GM18517 (cell line): ENCODE results near the gene SPEG.

ENCODE experiments used
- ATAC-seq: cut with Tn5 transposase; IDR thresholded peaks from one replicate; pipeline ENCODE4 v1.9.1; 2021; ENCODE audit warnings: mild to moderate bottlenecking, moderate library complexity; ENCODE audit not compliant: unreplicated experiment

The SPEG gene

DNA sequence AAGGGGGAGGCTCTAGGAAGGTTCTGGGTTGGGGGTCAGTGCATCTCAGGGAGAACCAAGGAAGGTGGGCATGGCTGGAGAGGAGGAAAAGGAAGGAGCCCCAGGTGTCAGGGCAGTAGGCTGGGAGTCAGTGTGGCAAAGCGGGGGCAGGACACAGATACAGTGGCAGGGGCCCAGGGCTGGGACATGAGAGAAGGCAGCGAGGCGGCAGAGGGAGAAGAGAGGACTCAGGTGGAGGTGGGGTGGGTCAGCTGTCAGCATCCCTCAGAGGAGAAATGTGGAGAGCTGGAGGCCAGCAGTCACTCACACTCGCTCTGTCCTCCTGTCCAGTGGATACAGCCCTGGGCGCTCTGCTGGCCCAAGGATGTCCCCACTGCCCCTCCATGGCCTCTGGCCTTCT, 58.4 kb downstream of the SPEG start:
- ATAC-seq, result no peak

DNA sequence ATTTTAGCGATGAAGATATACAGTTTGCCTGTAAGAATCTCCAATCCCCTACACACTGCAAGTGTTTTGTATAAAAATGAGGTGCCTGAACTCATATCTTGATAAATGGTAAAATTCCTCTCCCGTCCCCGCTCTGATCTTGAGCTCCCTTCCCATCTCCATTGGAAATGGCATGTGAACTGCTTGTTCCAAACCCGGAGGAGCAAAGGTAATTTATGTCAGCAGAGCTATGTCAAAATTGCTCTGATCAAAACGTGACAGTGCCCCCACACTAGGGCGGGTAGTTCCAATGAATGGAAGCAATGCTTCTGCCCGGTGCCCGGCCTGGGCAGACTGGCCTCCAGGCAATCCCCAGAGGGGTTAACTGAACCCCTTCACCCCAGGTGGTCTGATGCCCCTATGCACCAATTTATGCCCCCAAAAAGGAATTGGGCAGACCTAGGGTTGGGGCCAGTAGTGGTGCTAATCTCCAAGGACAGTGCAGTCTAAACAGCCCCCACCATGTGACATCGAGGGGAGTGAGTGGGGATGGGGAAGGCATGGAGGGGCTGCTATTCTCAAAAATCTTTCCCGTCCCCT, 60.4 kb downstream of the SPEG start:
- no peak for ATAC-seq

DNA sequence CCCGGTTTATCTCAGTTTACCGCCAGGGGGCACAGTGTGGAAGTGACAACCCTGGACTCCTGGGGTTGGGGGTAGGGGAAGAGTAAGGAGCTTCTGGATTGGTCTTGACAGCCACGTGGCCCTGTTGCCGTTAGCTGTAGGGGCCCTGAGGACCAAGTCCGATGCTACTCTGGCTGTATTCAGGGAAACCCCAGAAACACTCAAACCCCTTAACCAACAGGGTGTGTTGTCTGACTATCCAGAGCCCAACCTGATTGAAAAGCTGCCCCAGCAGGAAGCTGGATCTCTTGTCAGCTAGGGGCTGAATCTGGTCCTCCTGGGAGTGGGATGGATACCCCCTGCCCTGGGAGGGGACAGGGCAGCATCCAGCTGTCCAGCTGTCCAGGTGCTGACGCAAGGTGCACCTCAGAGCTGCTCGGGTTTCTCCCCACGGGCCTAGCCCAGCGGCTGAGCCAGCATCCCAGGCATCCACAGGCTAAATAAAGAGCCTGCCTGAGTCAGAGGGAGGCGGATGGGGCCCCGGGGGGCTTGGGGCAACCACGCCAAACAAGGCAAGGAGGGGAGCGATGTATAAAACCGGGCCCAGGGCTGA, 61.0 kb downstream of the SPEG start:
- ATAC-seq, result no peak

DNA sequence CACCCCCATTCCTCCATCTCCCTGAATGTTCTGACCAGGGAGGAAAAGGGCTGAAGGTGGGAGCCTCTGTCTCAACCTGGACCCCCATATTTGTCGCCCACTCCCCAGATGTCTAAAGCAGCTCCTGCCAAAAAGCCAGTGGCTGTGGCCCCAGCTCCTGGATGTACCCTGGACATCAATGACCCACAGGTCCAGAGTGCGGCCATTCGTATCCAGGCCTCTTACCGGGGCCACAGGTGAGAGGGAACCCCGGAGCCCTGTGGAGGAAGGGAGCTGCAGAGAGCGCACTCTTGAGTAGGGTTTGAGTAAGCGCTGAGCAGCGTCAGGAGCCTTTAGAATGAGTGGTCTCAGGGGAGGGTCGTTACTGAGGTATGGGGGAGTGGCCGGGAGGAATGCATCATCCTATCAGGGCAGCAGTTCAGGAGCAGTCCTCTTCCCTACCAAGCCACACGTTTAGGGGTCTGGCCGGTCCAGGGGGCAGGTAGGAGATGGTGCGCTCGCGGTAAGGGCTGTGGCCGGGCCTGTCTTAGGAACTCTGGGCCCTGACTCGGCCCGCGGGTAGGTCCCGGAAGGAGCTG, 61.7 kb downstream of the SPEG start:
- ATAC-seq, result no peak

DNA sequence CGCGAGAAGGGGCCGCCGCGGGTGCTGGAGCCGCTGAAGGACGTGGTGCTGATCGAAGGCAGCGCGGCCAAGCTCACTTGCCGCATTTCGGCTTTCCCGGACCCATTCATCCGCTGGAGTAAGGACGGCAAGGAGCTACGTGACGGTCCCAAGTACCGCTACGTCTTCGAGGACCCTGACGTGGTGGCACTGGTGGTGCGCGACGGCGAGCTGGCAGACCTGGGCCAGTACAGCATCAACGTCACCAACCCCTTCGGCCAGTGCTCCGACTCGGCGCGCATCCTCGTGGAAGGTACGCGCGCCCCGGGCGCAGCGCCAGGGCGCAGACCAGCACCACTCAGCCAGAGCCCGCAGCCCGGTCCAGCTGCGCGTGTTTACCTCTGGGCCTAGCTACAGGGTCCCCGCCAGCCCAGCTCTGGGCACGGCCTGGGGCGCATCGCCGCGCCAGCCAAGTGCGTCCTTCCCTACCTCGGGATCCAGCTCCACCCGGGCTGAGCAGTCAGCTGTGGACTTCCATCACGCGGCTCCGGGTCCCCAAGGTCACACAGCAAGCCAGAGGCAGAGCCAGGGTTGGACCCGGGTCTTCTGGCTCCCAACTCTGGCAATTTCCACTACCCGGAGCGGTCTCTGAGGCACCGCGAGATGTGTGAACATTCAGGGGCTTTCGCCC, 62.3 kb downstream of the SPEG start:
- ATAC-seq, result no peak

DNA sequence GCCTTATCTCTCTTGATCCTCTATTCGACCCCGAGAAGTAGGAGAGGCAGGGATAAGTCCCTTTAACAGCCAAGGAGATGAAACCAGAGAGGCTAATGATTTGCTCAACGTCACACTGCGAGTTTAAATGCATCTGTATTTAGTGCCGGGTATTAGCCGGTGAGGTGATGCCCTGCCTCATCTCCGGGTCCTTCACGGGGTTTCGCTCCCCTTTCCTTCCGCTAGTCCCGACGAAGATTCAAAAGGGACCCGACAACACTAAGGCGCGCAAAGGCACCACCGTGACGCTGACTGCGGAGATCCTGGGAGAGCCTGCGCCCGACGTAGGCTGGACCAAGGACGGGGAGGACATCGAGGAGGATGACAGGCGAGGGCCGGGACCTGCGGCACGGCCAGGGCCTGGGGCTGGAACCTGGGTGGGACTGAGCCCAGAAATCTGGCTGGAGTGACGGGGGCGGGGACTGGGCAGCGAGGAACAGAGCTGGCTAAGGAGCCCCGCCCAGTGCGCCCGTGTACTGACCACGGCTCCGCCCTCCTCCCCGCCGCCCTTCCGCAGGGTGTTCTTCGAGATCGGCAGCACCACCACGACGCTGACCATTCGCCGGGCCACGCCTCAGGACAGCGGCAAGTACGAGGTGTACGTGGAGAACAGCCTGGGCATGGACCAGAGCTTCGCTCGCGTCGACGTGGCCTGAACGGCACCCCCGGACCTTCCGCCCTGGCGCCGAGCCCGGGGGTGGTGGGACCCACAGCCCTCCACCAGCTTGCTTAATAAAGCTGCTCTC, 63.0 kb downstream of the SPEG start:
- no peak for ATAC-seq

DNA sequence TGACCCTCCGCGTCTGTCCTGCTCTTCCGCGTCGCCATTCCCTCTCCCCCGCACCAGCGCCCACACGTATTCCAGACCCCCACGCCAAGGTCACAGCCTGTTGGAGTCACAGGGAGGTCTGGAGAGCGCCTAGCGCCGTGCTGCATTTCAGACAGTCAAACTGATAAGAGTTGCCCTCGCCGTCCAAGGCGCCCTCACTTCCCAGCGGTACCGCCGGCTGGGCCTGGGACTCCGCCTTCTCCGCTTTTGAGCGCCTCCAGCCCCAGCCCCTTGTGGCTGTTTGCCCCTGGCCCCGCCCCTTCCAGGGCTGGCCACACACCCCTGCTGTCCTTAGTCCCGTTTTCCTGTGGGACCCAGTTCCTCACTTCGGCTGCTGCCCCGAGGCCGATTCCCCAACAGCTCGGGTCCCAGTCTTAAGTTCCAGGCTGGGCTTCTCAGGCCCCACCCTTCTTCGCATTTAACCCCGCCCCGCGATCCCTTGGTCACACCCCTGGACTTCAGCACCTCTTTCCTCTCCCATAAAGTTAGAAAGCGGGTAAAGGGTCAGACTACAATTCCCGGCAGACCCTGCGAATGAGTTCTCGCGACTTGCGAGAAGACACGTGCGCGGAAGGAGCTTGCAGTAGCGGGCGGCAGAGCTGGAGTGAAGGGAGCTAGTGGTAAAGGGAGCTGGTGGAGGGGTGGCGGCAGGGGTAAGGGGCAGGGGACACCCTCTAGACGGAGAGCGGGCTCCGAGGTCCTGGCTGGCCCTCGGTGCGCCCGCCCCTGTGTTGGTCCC, 63.8 kb downstream of the SPEG start, which contains the start of gene GMPPA:
GMPPA (plus strand) TSS at position 612 of the 778 bp plus-strand sequence. CDS start 1,085 bp downstream, outside the sequence.
- ATAC-seq, result peak; percentile 96

DNA sequence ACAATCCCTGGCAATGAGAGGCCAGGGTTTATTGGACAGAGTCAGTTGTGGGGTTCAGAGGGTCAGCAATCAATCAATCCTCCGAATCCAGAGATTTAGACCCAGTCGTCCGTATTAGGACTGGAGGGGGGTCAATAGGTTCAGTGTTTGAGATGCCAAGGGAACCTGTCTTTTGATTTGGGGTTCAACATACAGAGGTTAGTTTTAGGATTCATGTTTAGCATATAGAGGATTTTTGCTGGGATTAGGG, 64.3 kb downstream of the SPEG start:
- ATAC-seq, result peak; percentile 7

DNA sequence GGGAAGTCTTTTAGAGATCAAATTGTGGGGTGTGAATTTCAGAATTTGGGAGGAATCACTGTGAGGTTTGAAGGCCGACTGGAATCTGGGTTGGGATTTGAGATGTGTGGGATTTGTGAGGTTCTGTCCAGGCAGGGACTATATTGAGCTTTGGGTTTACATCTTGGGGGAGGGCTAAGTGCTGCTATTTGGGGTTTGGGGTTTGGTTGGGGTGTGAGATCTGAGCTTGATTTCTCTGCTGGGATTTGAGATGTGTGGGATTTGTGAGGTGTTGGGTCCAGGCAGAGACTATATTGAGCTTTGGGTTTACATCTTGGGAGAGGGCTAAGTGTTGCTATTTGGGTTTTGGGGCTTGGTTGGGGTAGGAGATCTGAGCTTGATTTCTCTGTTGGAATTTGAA, 64.9 kb downstream of the SPEG start:
- ATAC-seq, result no peak

DNA sequence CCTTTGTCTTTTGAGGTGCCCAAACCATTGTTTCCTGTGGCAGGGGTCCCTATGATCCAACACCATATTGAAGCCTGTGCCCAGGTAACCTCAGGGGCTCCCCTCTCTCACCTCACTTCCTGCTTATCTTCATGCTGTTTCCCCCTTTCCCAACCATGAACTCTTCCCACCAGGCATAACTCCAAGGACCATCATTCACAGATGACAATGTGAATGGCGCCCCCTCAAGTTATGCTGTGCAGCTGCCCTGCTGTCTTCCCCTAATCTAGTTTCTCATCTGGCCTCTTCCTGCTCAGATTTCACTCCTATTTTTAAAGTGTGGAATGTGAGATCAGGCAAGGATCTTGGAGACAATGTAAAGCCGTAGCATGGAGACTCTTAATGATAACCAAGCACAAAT, 65.5 kb downstream of the SPEG start:
- ATAC-seq, result no peak

DNA sequence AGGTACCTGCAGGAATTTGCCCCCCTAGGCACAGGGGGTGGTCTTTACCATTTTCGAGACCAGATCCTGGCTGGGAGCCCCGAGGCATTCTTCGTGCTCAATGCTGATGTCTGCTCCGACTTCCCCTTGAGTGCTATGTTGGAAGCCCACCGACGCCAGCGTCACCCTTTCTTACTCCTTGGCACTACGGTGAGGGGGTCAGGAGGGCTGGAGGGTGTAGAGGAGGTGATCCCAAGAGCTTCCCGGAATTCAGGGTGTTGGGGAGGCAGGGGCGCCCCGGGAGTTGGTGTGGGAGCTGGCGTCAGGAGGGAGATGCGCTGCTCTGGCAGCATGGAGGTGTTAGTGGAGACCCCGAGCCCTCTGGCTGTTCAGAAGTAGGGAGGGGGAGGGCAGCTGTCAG, 67.2 kb downstream of the SPEG start:
- ATAC-seq, result no peak

DNA sequence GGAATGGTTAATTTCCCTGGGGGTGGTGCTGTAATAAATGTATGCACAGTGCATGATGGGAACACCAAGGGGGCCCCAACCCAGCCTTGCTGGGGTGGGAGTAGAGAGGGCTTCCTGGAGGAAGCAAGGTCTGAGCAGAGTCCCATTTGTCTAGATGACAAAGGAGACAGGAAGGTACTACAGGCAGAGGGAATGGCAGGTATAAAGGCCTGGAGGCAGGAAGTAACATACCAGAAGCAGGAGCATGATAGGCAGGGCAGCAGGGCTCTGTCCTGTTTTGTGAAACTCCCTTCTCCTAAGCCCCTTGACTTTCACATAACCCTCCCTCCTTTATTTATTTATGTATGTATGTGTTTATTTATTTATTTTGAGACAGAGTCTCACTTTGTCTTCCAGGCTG, 68.0 kb downstream of the SPEG start:
- no peak for ATAC-seq

DNA sequence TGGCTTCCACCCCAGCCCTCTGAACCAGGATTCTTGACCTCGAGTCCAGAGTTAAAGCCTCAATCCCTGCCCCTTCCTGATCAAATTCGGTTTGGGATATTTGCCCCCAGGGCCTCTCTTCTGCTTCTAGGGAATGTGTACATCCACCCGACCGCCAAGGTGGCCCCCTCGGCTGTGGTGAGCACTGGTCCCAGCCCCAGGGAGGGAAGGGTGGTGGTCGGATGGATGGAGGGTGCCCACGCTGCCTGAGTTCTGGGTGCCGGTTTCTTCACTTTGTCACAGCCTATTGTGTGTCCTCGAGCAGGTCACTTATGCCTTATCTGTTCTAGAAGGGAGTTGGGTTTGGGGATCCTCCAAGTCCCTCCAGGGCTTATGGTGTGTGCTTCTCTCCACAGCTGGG, 70.9 kb downstream of the SPEG start:
- ATAC-seq, result no peak

DNA sequence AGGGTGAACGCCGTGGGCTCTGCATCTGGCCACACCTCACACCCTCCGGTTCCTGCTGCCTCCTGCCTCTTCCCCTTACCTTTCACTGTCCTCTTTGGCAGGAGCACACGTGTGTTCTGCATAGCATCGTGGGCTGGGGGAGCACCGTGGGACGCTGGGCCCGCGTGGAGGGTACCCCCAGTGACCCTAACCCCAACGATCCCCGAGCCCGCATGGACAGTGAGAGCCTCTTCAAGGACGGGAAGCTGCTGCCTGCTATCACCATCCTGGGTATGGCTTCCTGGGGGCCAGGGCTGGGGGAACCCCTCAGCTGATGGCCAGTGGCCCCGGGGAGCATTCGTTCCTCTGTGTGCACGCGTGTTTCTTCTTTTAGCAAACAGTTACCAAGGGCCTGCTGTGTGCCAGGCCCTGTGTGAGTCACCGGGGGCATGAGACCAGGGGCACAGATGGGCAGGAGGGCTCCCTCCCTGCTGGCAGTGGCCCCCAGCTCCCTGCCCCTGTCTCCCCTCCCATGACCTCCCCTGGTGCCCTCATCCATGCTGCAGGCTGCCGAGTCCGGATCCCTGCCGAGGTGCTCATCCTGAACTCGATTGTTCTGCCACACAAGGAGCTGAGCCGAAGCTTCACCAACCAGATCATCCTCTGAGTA, 71.6 kb downstream of the SPEG start:
- no peak for ATAC-seq

DNA sequence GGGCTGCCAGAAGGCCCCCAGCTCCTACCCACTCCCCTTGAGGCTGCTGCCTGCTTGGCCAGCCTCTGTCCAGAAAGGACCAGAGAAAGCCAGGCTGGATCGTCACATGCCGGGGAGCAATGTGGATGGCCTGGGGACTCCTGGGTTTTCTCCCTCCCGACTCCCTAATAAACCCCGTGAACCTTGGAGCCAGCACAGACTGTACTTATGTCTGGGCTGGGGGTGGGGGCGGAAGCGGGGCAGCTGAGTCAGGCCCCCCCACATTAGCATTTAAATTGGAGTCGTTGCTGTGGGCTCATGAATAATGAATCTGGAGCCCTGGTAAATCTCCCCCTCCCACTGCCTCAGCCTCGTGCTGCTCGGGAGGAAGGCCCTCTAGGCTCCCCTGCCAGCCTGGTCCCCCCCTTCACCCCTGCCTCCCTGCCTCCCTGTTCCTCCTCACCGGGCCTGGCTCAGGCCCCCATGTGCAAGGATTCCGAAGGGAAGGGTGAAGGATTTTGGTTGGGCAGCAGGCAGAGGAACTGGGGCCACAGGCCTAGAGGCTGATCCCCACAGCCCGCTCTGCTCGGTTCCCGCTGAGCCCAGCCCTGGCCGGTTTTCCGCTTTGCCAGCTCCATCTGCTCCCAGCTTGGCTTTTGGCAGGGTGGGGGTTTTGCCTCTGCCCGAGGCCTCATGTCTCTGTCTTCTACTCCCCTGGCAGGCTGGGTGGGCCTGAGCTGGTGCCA, 72.3 kb downstream of the SPEG start:
- no peak for ATAC-seq

DNA sequence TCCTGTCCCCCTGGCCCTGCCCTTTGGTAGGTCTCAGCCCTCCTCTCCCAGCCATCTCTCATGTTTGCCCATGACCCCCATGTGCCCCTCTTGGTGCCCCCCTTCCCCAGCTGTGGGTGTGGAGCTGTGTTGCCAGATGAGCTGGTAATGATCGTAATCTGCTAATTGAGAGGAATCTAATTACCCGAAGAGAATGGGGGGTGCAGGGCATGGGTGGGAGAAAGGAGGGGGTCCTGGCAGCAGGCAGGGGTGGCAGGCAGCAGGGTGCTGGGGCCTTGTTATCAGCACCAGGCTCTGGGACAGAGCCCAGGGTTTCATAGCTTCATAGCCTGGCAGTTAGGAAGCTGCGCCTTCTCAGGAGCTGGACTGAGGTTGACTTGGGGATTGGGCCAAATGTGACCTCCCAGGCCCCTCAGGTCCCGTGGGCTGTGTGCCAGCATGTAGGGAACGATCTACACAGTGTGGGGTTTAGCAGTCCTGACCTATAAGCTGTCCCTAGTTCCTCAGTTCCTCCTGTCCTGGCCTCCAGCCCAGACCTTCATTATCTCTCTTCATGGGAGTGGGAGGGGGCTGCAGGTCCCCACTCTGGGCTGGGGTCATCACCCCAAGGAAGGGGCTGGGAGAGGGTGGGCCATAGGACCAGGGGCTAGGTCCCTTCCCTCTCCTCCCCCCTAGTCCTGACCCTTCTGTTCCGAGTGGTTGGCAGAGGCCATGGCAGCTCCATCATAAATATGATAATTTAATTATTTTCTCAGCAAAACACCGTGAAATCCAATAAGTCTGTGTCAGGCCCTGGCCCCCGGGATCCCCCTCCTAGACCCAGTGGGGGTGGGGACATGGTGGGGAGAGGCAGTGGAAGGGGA, 73.2 kb downstream of the SPEG start:
- ATAC-seq, result no peak

DNA sequence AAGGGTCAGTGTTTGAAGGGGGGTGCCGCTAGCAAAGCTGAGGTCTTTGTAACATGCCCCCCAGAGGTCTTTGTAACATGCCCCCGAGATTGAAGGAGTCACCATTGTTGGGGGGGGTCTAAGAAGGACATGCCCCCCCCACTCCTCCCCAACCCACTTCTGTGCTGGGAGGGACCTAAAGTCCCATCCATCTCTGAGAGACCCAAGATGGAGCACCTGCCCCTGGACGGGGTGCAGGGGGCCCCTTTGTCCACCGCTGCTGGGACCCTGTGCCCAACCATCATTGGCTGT, 73.7 kb downstream of the SPEG start:
- no peak for ATAC-seq

DNA sequence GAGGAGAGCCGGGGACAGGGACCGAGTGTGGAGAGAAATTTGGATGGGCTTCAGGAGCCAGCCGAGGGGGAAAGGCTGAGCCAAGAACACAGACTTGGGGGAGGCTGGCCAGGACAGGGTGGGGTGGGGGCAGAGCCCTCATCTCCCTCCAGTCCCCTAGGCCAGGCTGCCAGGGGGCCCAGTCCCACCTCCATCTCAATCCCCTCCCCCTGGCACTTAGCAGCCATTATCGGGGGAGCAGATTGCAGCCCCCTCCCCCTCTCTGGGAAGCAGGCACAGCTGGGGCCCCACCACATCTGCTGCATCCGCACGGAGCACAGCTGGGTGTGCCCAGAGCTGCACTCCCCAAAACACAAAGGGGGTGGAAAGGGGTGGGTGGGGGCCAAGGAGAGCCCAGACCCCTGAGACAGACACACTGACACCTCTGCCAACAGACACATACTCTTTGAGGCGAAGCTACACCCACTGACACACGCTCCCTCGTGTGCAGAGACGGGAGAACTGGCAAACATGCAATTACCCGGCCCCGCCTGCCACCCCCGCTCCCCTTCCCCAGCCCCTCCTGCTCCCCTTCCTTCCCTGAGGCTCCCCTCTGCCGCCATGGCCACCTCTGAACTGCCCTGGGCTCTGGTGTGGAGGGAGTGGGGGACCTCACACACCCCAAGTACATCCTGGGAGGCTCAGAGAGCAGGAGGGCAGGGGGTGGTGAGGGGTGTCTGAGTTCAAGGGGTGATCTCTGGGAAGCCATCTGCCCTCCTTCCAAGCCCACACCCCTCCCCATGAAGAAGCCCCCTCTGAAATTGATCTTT, 74.5 kb downstream of the SPEG start:
- no peak for ATAC-seq
